Stimulated activated CD4-positive, alpha-beta T cell treated with anti-CD3 and anti-CD28 coated beads, Interleukin-1b, Interleukin-23, amount 100 ng/mL, for 1 hour (primary cell): Measurements from ENCODE around the gene MAD1L1.

Source experiments
- DNase-seq, 2 donors: peaks; one replicate each; pipeline ENCODE4 v3.0.0-alpha.2; 2020; ENCODE audit warnings: low read depth in 2 of 2

The MAD1L1 gene

GRCh38 chr7:2118056-2118455 is 114.7 kb downstream of the MAD1L1 start:
- no peak for DNase-seq

DNA sequence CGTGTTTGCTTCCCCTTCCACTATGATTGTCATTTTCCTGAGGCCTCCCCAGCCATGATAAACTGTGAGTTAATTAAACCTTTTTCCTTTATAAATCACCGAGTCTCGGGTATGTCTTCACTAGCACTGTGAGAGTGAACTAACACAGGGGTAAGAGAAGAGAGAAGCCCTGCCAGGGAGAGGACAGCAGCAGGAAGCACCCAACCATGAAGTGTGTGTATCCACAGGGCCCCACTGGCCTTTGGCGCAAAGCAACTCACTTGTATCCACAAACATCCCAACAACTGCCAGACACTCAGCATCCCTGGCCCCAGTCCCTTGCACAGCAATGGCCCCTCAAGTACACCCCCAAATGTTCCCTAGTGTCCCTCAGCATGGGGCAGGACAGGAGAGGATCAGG is 115.1 kb downstream of the MAD1L1 start:
- no peak for DNase-seq

GRCh38 chr7:2116989-2117591 is 115.7 kb downstream of the MAD1L1 start:
- no peak for DNase-seq

DNA sequence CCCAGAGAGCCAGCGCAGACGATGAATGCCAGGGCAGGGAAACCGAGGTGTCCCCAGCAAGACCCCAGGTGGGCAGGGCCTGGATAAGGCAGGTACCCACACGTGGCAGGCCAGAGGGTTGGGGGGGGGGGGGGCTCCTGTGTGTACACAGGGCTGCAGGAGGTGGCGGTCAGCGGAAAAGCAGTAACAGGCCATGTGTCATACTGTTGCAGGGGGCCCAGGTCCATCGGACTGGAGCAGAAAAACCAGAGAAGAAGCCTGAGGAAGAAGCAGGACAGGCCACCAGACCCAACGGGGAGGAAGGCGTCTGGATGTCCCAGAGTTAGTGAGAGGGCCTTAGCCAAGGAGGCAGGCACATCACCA is 116.3 kb downstream of the MAD1L1 start:
- no peak for DNase-seq

GRCh38 chr7:2115760-2116447 is 116.8 kb downstream of the MAD1L1 start:
- DNase-seq: no peak

- DNase-seq: no peak
Observed at GRCh38 chr7:2114926-2115759, 117.6 kb downstream of the MAD1L1 start.

DNA sequence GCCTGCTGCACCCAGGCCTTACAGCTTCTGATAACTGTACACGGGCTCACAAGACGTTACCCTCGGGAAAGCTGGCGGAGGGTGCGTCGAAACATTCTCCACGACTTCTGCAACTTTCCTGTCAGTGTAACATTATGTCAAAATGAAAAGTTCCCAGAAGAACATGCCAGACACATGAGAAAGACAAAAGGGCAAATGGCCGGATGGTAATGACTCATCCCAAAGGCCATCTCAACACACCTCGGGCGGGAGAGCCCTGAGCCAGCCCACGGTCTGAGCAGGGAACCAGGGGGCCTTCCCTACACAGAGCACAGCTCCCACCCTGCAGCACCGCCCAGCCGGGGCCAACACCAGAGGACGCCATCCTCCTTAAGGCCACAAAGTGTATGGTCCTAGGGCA is 118.7 kb downstream of the MAD1L1 start:
- no peak for DNase-seq

DNA sequence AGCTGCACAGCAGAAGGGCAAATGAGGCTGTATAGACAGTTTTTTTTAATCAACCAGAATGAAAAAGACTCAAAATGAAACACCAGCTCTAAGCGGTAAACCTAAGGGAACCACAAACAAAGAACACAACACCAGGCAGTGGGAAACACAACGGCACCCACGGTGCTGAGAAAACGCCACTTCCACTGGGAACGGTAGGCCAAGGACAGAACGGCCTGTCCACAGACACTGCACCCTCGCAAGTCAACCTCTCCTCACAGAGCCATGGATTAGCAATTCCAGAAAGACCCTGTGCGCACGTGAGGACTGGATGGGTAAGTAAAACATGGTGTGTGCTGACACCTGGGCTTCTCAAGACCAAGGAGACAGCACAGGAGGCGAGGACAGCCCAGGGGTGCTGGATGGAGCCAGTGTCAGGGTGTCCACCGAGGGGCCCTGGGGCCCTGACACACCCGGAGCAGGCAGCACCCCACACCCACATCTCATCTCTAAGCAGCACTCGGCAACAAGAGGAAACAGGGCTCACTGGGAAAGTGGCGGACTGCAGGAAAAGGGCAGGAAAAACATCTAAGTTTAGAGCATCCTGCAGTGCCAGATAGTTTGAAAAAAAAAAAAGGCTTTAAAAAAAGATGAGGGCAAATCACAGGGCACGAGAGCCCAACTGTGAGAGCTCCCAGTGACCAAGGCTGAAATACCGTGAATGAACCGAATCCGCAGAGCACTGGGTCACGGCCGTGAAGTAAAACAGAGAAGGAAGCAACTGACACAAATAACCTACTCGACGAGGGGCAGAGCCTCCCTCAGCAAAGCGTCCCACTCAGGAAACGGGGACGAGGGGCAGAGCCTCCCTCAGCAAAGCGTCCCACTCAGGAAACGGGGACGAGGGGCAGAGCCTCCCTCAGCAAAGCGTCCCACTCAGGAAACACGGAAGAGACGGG is 120.2 kb downstream of the MAD1L1 start:
- no peak for DNase-seq

GRCh38 chr7:2111568-2111967 is 121.2 kb downstream of the MAD1L1 start:
- no peak for DNase-seq

- DNase-seq: no peak
Observed at GRCh38 chr7:2110610-2111396, 121.9 kb downstream of the MAD1L1 start.

GRCh38 chr7:2109936-2110609 is 122.7 kb downstream of the MAD1L1 start:
- DNase-seq: peak in 1 of 2 donors; percentile 28

- DNase-seq: no peak
Observed at GRCh38 chr7:2109251-2109872, 123.4 kb downstream of the MAD1L1 start.

DNA sequence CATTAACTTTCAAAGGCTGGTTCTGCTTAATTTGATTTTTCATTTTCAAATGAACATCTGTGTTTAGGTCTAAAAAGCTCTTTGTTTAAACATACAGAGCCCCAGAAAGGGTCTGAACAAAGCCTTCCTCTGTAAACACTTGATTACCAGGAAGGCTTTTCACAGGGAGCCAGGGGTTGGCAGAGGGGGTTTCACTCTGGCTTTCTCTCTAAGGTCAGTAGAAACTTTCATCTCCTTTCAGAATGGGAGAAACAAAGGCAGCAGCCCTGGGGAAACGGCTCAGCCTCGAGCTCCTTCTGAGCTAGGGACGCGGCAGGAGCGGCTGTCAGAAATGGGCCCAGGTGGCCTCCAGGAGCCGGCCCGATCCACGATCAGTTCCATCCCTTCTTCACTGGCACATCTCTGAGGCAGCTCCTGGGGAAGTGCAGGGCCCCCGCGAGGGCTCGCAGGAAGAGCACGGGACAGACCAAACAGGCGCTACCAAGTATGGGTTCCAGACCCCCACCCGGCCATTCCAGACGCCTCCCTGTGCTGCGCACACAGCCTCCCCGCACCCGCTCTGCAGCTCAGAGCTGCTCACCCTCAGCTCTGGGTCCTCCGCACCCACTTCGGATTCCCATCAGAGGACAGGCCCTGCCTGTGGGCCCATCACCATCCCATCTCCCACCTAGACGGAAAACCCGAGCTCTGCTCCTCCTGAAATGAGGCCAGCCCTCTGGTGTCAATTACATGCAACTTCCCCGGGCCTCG is 124.1 kb downstream of the MAD1L1 start:
- no peak for DNase-seq

DNA sequence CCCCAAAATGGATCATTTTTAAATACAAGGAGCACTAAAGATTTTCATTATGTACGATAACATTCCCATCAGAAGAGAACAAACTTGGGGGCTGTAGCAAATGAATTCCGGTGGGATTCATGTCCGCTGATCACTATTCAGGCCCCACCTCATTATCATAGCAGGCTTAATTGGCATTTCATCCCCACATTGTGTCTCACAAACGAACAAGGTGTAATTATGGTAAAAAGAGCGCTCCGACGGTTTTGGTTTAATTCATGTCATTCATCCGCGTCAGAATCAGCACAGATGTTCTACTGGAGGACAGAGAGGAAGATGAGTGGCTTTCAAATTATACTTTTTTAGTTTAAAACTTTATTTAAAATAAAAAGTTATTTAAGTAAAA is 124.7 kb downstream of the MAD1L1 start:
- DNase-seq: no peak

DNA sequence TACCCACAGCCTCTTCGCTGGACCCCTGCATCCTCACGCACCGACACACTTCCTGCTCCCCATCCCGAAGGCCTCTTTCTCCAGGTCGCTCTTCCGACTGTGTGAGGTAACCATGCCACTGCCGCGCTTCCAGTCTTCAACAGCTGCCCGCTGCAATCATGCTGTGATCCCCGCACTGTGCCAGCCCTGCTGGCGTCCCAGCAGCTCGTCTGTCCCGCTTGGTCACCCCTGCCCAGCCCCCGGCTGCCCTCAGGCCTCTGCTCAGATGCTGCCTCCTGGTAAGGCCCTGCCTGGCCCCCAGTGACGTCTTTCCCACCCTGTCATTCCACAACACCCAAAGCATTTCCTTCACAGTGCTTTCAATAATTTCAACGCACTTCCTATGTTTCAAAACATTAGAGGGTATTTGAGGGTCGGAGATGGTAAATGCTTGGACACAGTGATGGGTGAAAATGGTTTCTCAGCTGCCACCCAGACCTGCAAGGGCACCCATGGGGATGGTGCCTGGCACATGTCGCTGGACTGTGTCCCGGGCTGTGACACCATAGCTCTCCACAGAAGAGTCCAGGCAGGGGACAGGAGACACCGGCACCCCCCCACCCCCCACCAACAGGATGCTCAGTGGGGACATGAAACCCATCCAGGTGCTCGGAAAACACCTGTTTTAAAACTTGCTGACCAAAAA is 125.2 kb downstream of the MAD1L1 start:
- DNase-seq: no peak

GRCh38 chr7:2106924-2107323 is 125.8 kb downstream of the MAD1L1 start:
- DNase-seq: no peak

GRCh38 chr7:2106440-2106839 is 126.3 kb downstream of the MAD1L1 start:
- no peak for DNase-seq

DNA sequence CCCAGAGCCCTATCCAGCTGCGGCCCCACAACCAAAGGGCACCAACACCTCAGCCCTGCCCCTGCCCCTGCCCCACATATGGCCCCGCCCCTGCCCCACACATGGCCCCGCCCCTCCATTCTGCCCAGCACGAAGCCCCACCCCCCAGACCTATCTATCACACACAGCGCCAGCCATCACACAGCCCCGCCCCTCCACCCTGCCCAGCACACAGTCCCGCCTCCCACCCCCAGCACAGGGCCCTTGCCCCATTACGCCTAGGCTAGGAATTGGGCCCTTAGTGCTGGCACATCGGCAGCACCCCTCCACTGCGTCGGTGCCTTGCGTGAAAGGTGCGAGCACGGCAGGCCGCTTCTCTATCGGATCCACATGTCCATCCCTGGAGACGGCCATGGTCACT is 126.8 kb downstream of the MAD1L1 start:
- DNase-seq: no peak

- no peak for DNase-seq
Observed at GRCh38 chr7:2105280-2105679, 127.5 kb downstream of the MAD1L1 start.
